Stimulated activated naive CD4-positive, alpha-beta T cell treated with Interleukin-2 at 50 U/mL for 16 hours (primary cell): ENCODE results near the gene MANBA.
A peak's percentile ranks its signal among the peaks of the same experiment; 100 is the strongest.

ENCODE experiments used
- DNase-seq: peaks from one replicate; lab custom pipeline; 2025; lab: John Stamatoyannopoulos, UW

The MANBA gene

DNA sequence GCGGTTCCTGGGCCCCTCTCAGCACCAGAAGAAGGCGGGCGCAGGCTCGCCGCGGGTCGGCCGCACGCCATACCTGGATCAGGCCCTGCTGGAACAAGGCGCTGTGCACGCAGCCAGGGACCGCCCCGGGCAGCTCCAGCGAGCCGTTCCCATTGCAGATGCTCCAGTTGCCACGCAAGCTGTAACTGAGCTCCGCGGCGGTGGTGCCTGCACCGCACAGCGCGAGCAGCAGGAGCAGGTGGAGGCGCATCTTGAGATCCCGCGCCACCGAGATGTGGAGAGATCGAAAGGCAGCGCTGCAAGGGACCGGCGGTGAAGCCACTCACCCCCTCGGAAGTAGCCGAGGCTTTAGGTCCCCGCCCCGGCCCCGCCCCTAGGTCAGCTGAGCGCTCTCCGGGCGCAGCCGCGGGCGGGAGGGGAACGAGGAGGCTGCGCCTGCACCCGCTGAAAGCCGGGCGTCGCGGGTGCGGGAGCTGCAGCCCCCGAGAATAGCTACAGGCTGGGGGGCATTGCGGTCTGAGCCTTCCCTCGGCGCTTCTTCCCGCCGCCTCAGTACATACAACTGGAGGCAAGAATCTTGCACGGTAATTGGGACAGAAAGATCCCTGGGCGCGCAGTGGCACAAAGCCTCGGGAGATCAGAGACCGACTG is at the start of gene MANBA:
Gene MANBA (minus strand): TSS at position 324 of the 651 bp plus-strand sequence. CDS start 74 bp downstream, at position 250.
- peak; percentile 84 for DNase-seq

DNA sequence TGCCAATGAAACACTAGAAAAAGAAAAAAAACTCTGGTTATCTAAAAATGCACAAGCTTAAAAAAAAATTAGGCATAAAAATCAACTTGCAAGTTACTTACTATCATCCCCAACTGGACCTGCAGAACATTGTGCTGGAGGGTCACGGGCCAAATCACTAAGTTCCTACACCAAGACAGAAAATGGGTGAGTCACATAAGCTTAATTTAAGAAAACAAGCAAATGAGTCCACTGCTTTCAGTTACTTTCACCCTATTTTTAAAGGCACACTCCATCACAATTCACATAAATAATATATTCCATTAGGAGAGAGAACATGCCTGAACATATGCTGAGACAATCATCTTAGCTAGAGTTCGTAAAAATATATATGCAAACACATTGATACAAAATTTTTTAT is 48.9 kb upstream of the MANBA start:
- DNase-seq: no peak

DNA sequence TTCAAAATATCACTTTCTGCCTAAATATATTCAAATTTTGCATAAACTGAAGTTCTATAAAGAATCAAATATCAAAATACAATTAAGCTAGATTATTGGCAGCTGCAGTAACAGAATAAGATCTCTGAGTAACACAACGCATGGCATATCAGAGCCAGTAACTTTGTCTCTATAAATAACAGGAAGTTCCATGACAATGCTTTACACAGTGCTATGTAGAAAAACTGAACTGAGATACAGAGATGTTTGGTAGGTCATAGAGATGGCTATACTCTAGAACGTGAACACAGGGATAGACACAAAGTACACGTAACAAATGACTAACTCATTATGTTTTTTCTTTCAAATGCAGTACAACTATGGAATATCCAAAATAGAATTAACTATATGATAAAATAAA is 48.4 kb upstream of the MANBA start:
- DNase-seq: no peak

DNA sequence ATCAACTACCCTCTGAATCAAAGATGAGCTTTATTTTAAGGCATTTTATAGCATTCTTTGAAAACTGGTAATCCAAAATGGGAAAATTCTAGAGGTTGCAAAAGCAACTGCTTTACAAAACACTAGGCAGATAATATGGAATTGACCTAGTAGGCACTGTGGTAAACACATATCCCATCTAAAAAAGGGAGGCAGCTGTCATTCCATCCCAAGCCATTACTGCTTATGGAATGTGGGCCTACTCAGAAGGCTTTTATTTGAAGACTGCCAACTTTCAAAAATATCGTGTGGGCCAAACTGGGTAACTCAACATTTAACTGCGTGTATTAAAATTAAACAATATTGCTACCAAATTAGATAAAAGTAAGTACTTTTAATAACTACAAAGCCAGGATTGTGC is 47.2 kb upstream of the MANBA start:
- no peak for DNase-seq

DNA sequence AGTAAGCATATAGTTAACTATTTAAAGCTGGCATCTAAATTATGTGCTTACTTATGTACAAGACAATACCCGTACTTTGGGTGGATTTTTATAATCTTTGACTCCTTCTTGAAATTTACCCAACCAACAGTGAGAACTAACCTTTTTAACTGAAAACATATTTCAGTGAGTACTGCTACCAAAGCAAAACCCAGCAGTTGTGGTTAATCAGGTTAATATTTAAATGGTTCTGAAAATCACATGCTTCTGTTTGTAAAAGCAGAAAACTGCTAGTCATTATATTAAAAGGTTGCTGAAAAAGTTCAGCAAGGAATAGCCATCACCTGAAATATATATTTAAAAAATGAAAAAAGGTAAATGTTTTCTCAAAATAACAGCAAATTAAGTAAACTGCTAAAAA is 46.6 kb upstream of the MANBA start:
- no peak for DNase-seq

DNA sequence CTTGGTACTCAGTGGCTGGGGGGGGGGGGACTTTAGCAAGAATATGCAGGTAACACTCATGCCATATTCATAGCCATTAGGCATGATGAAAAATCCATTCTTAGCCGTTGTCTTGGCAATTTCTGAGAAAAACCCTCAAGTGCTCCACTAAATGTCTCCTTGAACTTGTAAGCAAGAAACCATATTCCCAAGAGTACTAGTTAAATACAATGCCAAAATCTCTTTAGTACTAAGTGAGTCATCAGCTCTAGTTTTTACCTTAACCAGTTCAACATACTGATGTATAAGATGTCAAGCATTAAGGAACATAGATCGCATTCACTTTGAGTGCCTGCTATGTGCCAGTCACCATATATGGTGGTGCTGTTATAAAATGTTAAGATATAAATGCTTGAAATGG is 39.0 kb upstream of the MANBA start:
- no peak for DNase-seq

DNA sequence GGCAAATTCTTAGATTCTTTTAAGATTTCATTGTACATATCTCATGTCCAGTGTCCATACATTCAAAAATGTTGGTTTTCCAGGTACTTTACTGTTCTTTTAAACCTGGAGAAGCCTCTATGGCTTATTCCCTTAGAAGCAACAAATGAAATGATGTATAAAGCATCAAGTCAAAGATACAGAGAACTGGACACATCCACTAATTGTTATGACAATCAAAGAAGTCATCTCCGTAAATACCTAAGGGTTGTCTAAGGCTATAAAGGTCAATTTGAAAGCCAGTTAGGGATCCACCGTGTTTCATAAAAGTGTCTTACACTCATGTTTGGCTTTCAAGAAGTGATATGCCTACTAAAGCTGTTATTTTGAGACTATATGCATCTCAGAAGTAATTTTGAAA is 34.2 kb upstream of the MANBA start:
- no peak for DNase-seq

DNA sequence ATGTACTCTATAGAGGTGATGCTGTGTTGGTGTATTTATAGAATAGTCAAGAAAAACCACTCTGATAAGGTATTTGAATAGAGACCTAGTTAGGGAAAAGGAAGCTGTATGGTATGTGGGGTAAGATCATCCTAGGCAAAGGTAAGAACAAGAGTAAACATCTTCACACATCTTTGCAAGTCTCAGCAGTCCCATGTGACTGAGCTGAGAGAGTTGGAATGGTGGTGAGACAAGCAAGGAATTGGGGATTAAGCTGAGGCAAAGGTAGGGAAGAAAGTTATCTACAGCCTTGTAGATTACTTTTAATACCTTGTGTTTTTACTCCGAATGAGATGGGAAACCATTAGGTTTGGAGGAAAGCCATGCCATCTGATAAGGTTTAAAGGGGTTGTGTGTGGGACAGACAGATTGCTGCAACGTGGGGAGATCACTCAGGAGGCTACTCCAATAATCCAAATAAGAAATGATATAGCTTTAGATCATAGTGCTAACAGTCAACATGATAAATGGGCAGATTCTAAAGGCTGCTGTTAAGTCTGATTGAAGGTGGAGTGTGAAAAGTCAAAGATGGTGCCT is 31.7 kb upstream of the MANBA start:
- no peak for DNase-seq

DNA sequence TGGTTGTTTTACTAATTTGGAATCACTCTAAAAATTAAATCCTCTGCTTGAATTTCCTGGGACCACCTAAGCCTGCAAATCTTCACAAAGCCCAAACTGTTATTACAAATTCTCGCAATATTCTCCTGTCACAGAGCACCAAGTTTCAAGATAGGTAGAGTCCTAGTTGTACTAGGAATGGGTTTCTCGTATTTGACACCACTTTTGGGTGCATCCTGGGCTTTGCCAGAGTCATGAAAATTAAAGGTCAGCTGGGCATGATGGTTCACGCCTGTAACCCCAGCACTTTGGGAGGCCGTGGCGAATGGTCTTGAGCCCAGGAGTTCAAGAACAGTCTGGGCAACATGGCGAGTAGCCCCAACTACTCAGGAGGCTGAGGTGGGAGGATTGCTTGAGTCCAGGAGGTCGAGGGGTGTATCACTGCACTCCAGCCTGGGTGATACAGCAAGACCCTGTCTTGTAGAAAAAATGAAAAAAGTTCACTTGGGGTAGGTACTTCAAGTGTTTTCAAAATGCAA is 30.6 kb upstream of the MANBA start:
- no peak for DNase-seq

DNA sequence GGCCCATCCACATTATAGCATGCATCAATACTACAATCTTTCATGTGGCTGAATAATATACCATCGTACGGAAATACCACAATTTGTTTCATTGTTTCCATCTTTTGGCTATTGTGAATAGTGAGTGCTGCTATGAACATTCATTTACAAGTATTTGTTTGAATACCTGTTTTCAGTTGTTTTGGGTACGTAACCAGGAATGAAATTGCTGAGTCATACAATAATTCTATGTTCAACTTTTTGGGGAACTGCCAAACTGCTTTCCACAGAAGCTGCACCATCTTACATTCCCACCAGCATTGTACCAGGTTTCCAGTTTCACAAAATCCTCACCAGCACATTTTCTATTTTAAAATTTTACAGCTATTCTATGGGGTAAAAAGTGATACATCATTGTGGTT is 28.5 kb upstream of the MANBA start:
- no peak for DNase-seq

DNA sequence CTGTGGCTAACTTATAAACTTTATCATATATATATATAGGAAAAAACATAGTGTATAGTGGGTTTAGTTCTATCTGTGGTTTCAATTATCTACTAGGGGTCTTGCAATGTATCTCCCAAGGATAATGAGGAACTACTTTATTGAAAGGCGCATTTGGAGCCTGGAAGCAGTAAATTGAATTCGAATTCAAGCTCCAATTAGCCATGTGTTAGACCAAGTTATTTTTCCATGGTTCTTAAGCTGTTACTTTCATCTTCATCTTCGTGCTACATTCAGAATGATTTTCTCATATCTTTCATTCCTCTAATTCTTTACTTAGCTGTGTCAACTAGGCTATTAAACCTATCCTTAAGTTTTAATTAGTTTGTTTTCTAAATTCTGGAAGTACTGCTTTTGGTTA is 27.2 kb upstream of the MANBA start:
- no peak for DNase-seq

DNA sequence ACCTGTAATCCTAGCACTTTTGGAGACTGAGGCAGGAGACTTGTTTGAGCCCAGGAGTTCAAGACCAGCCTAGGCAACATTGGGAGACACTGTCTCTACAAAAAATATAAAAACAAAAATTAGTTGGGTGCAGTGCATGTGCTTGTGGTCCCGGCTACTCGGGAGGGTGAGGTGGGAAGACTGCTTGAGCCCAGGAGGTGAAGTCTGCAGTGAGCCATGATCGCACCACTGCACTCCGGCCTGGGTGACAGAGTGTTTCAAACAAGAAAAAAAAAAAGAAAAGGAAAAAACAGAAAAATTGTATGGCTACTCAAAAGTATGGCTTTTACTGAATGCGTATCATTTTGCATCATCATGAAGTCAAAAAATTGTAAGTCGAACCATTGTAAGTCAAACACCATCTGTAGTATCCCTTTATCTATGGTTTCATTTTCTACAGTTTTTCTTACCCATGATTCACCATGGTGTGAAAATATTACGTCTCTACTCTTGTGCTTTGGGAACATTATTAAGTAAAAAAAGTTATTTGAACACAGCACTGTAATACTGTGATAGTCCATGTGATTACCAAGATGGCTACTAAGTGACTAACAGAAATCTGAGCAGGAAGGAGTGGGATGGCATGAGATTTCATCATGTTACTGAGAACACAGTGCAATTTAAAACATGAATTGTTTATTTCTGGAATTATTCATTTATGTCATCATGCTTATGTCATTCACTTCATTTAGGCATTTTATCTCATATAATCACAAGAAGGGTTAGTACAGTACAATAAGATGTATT is 26.5 kb upstream of the MANBA start:
- DNase-seq: no peak

DNA sequence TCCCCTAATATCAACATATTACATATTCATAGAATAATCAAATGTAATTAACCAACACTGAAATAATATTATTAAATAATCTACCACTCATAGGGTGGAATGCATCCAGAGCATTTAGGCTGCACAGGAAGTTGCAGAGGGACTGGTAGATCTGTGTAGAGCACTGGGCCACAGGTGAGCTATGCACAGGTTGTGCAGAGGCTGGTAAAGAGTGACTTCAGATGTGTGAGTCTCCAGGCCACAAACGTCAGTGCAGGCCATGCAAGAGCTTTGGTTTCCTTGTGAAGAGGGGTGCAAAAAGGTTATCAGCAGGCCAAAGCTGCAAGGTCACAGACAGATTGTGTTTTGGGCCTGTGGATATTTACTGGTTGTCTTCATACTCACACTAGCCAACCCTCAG is 25.5 kb upstream of the MANBA start:
- DNase-seq: no peak

DNA sequence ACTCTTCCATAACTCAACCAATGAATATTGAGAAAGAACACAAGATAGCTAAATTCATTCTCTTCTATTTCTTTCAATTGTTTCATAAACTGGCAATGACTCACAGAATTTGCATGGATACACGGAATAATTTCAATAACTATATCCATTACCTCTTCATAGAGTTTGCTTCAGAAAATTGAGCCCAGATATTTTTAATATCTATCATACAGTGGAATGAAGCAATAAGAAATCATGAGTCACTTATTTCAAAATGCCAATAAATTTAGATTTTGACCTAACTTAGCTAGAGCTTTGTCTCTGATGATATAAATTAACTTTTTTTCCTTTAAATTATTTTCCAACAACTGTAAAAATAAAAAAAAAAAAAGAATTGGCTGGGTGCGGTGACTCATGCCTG is 22.2 kb upstream of the MANBA start:
- DNase-seq: no peak

DNA sequence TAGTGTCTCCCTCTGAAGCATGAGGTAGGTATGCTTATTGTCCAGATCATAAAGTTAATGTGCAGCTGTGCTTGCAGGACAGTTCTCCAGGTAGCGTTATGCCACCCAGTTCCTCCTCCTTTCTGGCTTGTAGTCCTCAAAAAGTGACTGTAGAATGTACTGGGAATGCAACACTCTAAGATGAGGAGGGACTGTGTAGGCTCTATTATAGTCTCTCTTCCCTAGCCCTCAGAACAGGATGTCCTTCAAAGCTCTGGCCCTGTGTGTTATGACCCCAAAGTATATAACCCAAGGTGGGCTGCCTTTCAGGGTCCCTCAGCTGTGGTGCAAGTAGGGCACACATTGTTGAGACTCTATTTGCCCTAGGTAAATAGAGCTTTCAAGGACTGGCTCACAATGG is 20.8 kb upstream of the MANBA start:
- no peak for DNase-seq

DNA sequence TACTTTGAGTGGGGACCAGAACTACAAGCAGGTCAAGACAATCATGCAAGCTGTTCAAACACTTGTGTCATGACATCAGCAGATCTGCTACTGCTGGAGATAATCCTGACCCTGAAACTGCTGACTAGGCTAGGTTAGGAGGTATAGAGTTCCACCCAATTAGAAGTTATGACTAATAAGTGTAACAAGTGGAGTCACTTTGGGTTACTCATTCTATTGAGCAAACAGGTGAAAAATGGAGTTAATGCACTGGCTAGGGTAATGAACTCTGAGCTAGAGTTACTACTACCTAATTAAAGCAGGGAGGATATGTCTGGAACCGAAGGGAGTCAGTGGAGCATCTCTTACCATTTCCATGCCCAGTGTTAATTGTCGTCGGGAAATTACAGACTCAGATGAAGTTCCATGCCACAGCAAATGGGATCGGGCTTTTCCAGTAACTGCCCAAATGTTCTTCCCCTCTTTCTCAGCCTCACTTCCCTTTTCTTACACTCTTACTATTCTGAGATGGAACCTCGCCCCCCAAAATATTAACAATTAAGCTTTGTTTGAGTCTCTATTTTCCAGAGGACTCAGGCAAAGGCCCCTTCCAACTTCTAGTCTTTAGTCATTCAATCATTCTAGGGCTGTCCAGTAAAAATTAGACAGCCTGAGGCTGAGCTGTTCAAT is 19.8 kb upstream of the MANBA start:
- DNase-seq: no peak

DNA sequence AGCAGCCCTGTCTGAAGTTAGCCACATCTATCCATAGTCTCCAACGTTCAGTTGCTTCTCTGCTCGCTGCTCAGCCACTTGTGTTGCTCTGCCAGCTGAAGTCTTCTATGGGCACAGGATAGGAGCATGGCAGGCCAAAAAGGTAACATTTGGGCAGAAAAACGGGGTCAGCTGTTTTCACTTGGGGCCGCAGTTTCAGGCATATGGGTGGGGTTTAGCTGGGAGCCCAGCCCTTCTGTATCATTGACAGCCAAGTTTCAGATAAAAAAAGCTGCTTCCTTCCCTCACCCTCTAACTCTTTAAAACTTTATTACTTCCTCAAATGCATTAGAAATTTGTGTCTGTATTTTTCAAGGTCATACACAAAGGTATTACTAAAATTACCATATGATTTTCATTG is 18.4 kb upstream of the MANBA start:
- no peak for DNase-seq

DNA sequence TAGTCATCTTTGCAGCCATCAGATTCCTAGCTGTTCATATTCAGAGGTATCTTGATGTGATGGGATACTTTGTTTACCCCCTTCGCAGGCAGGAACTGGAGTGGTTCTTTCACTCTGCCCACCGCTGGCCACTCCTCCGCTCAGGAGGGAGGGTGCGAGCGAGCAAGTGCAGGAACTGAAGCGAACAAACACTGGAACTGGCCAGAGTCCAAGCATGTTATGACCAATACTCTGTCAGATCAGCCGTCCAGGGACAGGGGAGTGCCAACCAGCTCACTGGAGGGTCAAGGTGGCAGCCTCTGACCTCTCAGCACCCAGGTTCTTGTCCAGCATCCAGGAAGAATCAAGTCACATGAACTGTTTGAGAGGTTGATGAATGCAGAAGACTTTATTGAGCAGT is 18.0 kb upstream of the MANBA start:
- no peak for DNase-seq

DNA sequence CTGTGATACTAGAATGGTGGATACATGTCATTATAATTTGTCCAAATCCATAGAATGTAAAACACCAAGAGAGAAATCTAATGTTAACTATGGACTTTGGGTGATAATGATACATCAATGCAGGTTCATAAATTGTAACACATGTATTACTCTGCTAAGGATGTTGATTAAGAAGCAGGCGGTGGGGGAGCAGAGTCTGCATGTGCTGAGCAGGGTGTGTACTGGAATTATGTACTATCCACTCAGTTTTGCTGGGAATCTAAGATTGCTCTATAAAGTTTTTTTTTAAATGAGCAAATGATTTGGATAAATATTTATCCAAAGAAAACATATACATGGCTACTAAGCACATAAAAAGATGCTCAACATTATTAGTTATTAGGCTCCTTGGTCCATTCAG is 15.0 kb upstream of the MANBA start:
- no peak for DNase-seq

DNA sequence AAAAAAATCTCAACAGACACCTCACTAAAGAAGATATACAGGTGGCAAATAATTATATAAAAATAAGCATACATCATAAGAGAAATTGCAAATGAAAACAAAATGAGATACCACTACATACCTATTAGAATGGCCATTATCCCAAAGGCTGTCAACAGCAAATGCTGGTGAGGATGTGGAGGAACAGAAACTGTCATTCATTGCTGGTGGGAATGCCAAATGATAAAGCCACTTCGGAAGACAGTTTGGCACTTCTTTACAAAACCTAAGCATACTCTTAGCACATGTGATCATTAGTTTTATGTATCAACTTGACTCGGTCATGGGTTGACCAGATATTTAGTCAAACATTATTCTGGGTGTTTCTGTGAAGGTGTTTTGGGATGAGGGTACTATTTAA is 13.5 kb upstream of the MANBA start:
- no peak for DNase-seq

DNA sequence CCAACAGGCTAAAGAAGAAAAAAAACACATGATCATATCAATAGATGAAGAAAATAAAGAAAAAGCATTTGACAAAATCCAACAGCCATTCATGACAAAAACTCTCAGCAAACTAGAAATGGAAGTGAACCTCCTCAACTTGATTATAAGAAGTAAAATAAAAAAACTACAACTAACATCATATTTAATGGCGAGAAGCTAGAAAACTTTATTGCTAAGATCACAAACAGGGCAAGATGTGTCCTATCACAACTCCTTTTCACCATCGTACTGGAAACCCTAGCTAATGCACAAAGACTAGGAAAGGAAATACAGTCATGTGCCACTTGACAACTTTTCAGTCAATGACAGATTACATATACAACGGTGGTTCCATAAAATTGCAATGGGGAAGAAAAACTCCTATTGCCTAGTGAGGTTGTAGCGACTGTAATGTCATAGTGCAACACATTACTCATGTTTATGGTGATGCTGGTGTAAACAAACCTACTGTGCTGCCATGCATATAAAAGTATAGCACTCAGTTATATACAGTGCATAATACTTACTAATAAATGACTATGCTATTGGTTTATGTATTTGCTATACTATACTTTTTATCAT is 12.1 kb upstream of the MANBA start:
- no peak for DNase-seq

DNA sequence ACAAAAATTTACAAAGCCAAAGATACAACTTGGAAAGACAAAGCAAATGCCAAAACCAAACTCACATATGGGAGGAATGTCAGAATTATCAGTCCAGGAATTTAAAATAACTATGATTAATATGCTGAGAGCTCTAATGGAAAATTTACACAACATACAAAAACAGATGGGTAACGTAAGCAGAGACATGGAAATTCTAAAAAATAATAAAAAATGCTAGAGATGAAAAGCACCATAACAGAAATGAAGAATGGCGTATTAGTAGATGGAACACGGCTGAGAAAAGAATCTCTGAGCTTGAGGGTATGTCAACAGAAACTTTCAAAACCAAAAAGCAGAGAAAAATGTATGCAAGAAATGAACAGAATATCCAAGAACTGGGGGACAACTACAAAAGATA is 4.1 kb upstream of the MANBA start:
- no peak for DNase-seq
